SH-SY5Y (cell line): Measurements from ENCODE around the gene CCDC6.

Experiments
- GATA2 ChIP-seq: IDR thresholded peaks from 2 replicates; pipeline ENCODE4 v1.6.1; 2011; ENCODE audit warnings: mild to moderate bottlenecking, low read depth, low read length
- GATA3 ChIP-seq: IDR thresholded peaks from 2 replicates; pipeline ENCODE4 v1.6.1; 2011; ENCODE audit warnings: low read depth, mild to moderate bottlenecking, low read length, moderate library complexity

- TF ChIP-seq GATA2 (no peak), GATA3 (no peak)
Observed at GRCh38 chr10:59896191-59896590, 10.2 kb downstream of the CCDC6 start.
